ENCODE measurements around the gene CDC123. TPM values are rescaled to one million over a fixed set of nuclear protein-coding genes. Genes with fewer than 3 reads are reported as not detected.

CDC123 gene
- total and polyA plus RNA-seq, 2 donors (not counting 1 experiment from before 2014, with no cell fraction given), result 48.9 to 56.0 TPM

- Histone ChIP-seq H3K4me3 (ENCODE audit: control extremely low read depth in 1 of 5, extremely low read depth in 1 of 5, insufficient read depth in 1 of 5, low read depth in 2 of 5, low read length in 4 of 5) (no peak overlapping the region), H4K20me1 (ENCODE audit: control insufficient read depth, insufficient read depth, low read length, poor library complexity, severe bottlenecking) (peaks cover 3% of the 10 kb centered on the region), H3K27me3 (replicated peaks in 1 of 4; ENCODE audit: control extremely low read depth in 1 of 4, control insufficient read depth in 3 of 4, insufficient read depth in 4 of 4, low read length in 3 of 4) (no peaks in the 10 kb centered on the region), H3K79me2 (ENCODE audit: control insufficient read depth, insufficient read depth, low read length) (peaks cover 56% of the 10 kb centered on the region), H3K4me2 (replicated peaks; ENCODE audit: low read depth, low read length, poor library complexity, severe bottlenecking) (no peak overlapping the region), H3K9ac (ENCODE audit: low read length) (no peak overlapping the region), H3K36me3 (replicated peaks in 1 of 2; ENCODE audit: control extremely low read depth in 1 of 2, control insufficient read depth in 1 of 2, extremely low read depth in 1 of 2, insufficient read depth in 2 of 2, low read length in 1 of 2) (peaks cover 20 to 62% of the 10 kb centered on the region in 2 experiments), H2AFZ (ENCODE audit: insufficient read depth, low read depth, low read length, poor library complexity, severe bottlenecking) (no peak overlapping the region), H3K9me3 (ENCODE audit: control extremely low read depth in 1 of 3, control insufficient read depth in 2 of 3, insufficient read depth in 1 of 3, low read length in 2 of 3) (no peaks in the 10 kb centered on the region), H3K4me1 (ENCODE audit: control insufficient read depth in 2 of 2, insufficient read depth in 2 of 2, low read length in 2 of 2) (peaks cover 12 to 13% of the 10 kb centered on the region in 2 donors), H3K27ac (ENCODE audit: low read length in 2 of 2) (no peak overlapping the region)
- POLR2A ChIA-PET, result no interaction called here
- TF ChIP-seq EZH2 (IDR thresholded peaks at IDR 0.05; ENCODE audit: borderline replicate concordance, insufficient read depth, low read depth, low read length, poor library complexity, severe bottlenecking), result no peak
- TF ChIP-seq CTCF (IDR thresholded peaks at IDR 0.05), result no peak
- intact Hi-C loops (cut with micrococcal nuclease), result loop anchor here (1.0 to 2.0 kb wide), 4 partner anchors 18 to 498 kb away; partner anchors contain the start of gene NUDT5
- CTCF ChIA-PET, result interaction anchor here (1.2 to 6.8 kb wide), 19 partner anchors 11 to 497 kb away, joined by 3 to 122 read pairs (median 10); partner anchors contain the start of genes CDC123 and NUDT5
- no CpG with 5 or more reads among the region's 3 CpGs for WGBS (ENCODE audit: insufficient coverage)
- Mint-ChIP-seq H3K4me3 (no peak overlapping the region), H3K4me1 (peaks cover 20% of the 10 kb centered on the region), H3K9me3 (ENCODE audit: insufficient read depth) (no peaks in the 10 kb centered on the region), H3K27me3 (no peaks in the 10 kb centered on the region), H3K27ac (no peak overlapping the region)
- DNase-seq (no peak), ATAC-seq (ENCODE audit: low read depth) (no peak)
These were observed 17.6 kb downstream of the CDC123 start for GRCh38 chr10:12213621-12214020.

- H3K9me3 ChIP-seq (ENCODE audit: control extremely low read depth in 1 of 3, control insufficient read depth in 2 of 3, insufficient read depth in 1 of 3, low read length in 2 of 3), result no peaks in the 10 kb centered on the region
- DNase-seq, result no peak
- H4K20me1 ChIP-seq (ENCODE audit: control insufficient read depth, insufficient read depth, low read length, poor library complexity, severe bottlenecking), result no peaks in the 10 kb centered on the region
- no CpG with 5 or more reads among the region's 4 CpGs for WGBS (ENCODE audit: insufficient coverage)
- H2AFZ ChIP-seq (ENCODE audit: insufficient read depth, low read depth, low read length, poor library complexity, severe bottlenecking), result no peak overlapping the region
- peak overlapping the region; percentile 92 for H3K27ac Mint-ChIP-seq
- ChIA-PET CTCF (interaction anchor here (0.7 to 6.8 kb wide), 37 partner anchors 8 to 688 kb away, joined by 3 to 122 read pairs (median 6); partner anchors contain the start of genes CDC123 and NUDT5), POLR2A (no interaction called here)
- TF ChIP-seq CTCF (IDR thresholded peaks at IDR 0.05) (no peak), EZH2 (IDR thresholded peaks at IDR 0.05; ENCODE audit: borderline replicate concordance, insufficient read depth, low read depth, low read length, poor library complexity, severe bottlenecking) (no peak)
- peak overlapping the region; percentile 48 for H3K9ac ChIP-seq (ENCODE audit: low read length)
- peak overlapping the region; percentile 62 for H3K4me2 ChIP-seq (replicated peaks; ENCODE audit: low read depth, low read length, poor library complexity, severe bottlenecking)
- peaks cover 52% of the 10 kb centered on the region for H3K79me2 ChIP-seq (ENCODE audit: control insufficient read depth, insufficient read depth, low read length)
- H3K36me3 ChIP-seq (replicated peaks in 1 of 2; ENCODE audit: control extremely low read depth in 1 of 2, control insufficient read depth in 1 of 2, extremely low read depth in 1 of 2, insufficient read depth in 2 of 2, low read length in 1 of 2), result peaks cover 23 to 62% of the 10 kb centered on the region in 2 experiments
- no peak overlapping the region for H3K4me3 Mint-ChIP-seq
- H3K27me3 ChIP-seq (replicated peaks in 1 of 4; ENCODE audit: control extremely low read depth in 1 of 4, control insufficient read depth in 3 of 4, insufficient read depth in 4 of 4, low read length in 3 of 4), result no peaks in the 10 kb centered on the region
- H3K4me1 Mint-ChIP-seq, result peaks cover 15% of the 10 kb centered on the region
- intact Hi-C loops (cut with micrococcal nuclease), result loop anchor here (1.0 to 2.0 kb wide), 4 partner anchors 19 to 497 kb away; partner anchors contain the start of gene NUDT5
- no peaks in the 10 kb centered on the region for H3K27me3 Mint-ChIP-seq
- no peak for ATAC-seq (ENCODE audit: low read depth)
- no peak overlapping the region for H3K4me3 ChIP-seq (ENCODE audit: control extremely low read depth in 1 of 5, extremely low read depth in 1 of 5, insufficient read depth in 1 of 5, low read depth in 2 of 5, low read length in 4 of 5)
- H3K27ac ChIP-seq (ENCODE audit: low read length in 2 of 2), result peak overlapping the region; percentile 53 to 80
- peaks cover 10 to 12% of the 10 kb centered on the region in 2 donors for H3K4me1 ChIP-seq (ENCODE audit: control insufficient read depth in 2 of 2, insufficient read depth in 2 of 2, low read length in 2 of 2)
- H3K9me3 Mint-ChIP-seq (ENCODE audit: insufficient read depth), result no peaks in the 10 kb centered on the region
These were observed 18.1 kb downstream of the CDC123 start for GRCh38 chr10:12214093-12214492.
